H54 (cell line): ENCODE results near the gene P2RY11.

Source experiments
- DNase-seq: peaks from one replicate; pipeline ENCODE4 v3.0.0; 2011; ENCODE audit warnings: low spot score, mixed read lengths; ENCODE audit not compliant: insufficient read length
- FAIRE-seq: peaks from 3 replicates; lab custom pipeline; 2011; peaks lifted over from hg19 to GRCh38; lab: Jason Lieb, UNC
- POLR2A ChIP-seq: IDR thresholded peaks from 2 replicates; pipeline ENCODE4 v1.6.1; 2011; ENCODE audit warnings: low read depth, mild to moderate bottlenecking, low read length

P2RY11 gene

GRCh38 chr19:10113964-10114650, 2.6 kb downstream of the P2RY11 start:
- FAIRE-seq (no peak), DNase-seq (no peak)
- TF ChIP-seq POLR2A, result peak; percentile 20; the same call in 1 of the 2 replicates

- peak; percentile 17; the same call in 1 of the 2 replicates for TF ChIP-seq POLR2A
- no peak for FAIRE-seq
- DNase-seq, result no peak
These were observed 3.3 kb downstream of the P2RY11 start for GRCh38 chr19:10114651-10115391.

- no peak for FAIRE-seq
- TF ChIP-seq POLR2A, result no peak
- no peak for DNase-seq
These were observed 4.0 kb downstream of the P2RY11 start for GRCh38 chr19:10115392-10116084.

- no peak for TF ChIP-seq POLR2A
- no peak for FAIRE-seq
- no peak for DNase-seq
These were observed 4.8 kb downstream of the P2RY11 start for GRCh38 chr19:10116085-10116865.

- TF ChIP-seq POLR2A, result no peak
- FAIRE-seq, result no peak
These were observed 5.5 kb downstream of the P2RY11 start for GRCh38 chr19:10116866-10117616.

GRCh38 chr19:10118960-10119359, 7.5 kb downstream of the P2RY11 start:
- FAIRE-seq (no peak), DNase-seq (no peak)
- TF ChIP-seq POLR2A, result no peak

More at GRCh38 chr19:10116866-10117616, 5.5 kb downstream of the P2RY11 start:
- DNase-seq, result no peak

- peak; percentile 52 for FAIRE-seq
These were observed 9.2 kb downstream of the P2RY11 start for GRCh38 chr19:10120538-10121189.

GRCh38 chr19:10122045-10122444, 10.6 kb downstream of the P2RY11 start:
- no peak for DNase-seq
- no peak for TF ChIP-seq POLR2A
- no peak for FAIRE-seq

More at GRCh38 chr19:10120538-10121189, 9.2 kb downstream of the P2RY11 start:
- DNase-seq, result peak; percentile 59
- no peak for TF ChIP-seq POLR2A

- FAIRE-seq (no peak), DNase-seq (no peak)
- TF ChIP-seq POLR2A, result no peak
These were observed 12.9 kb downstream of the P2RY11 start for GRCh38 chr19:10124429-10124828.

GRCh38 chr19:10126213-10126639, 14.7 kb downstream of the P2RY11 start:
- FAIRE-seq (no peak), DNase-seq (no peak)

GRCh38 chr19:10132905-10133304, 21.4 kb downstream of the P2RY11 start:
- DNase-seq, result no peak
- FAIRE-seq, result no peak
- no peak for TF ChIP-seq POLR2A

More at GRCh38 chr19:10126213-10126639, 14.7 kb downstream of the P2RY11 start:
- no peak for TF ChIP-seq POLR2A

GRCh38 chr19:10133596-10133995, 22.1 kb downstream of the P2RY11 start:
- FAIRE-seq, result no peak
- no peak for TF ChIP-seq POLR2A
- DNase-seq, result no peak
